ENCODE results near the gene RBM3. TPM values are rescaled to one million over a fixed set of nuclear protein-coding genes. Genes with fewer than 3 reads are reported as not detected.
"Not testable (repeated sequence)": the region's sequence is repeated elsewhere in the genome, so short reads cannot be mapped to it uniquely, and the experiment has no call there.

Gene RBM3
- total RNA-seq = 100 to 1,000 TPM; 122 to 250 (median 177) TPM

GRCh38 chrX:48574270-48575266 is at the start of gene RBM3:
TSS of gene RBM3 (plus strand) at chrX:48574484. CDS start at chrX:48575181, 697 bp downstream.
- Histone ChIP-seq H3K27ac (peak within 1 kb of the TSS; percentile 95 to 99 (median 99)), H3K36me3 (peaks cover 19 to 28% of the 10 kb centered on the region in 2 donors), H3K27me3 (no peaks in the 10 kb centered on the region), H3K4me1 (peaks cover 5 to 12% of the 10 kb centered on the region in 2 donors), H3K9me3 (no peaks in the 10 kb centered on the region), H3K4me3 (replicated peaks in 1 of 3) (peak within 1 kb of the TSS; percentile 39 to 96 (median 50))
- TF ChIP-seq POLR2A (IDR thresholded peaks at IDR 0.05) = peak in 1 of 2 donors; percentile 86
- peak in 4 of 6 experiments; percentile 23 to 43 (median 34) for TF ChIP-seq CTCF (IDR thresholded peaks at IDR 0.05)
- intact Hi-C loops (cut with DNase I) = no loop called here
- 1 to 2% methylated on average over 16 to 39 of the region's 71 CpGs for WGBS, 2 donors
- DNase-seq = peak; percentile 90 to 94

DNA sequence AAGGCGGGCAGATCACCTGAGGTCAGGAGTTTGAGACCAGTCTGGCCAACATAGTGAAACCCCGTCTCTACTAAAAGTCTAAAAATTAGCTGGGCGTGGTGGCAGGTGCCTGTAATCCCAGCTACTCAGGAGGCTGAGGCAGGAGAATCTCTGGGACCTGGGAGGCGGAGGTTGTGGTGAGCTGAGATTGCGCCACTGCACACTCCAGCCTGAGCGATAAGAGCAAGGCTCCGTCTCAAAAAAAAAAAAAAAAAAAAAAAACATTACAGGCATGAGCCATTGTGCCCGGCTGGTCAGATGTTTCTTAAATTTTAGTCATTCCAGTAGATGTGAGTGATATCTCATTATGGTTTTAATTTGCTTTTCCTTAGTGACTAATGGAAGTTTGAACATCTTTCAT is 48.4 kb upstream of the RBM3 start:
- H3K27ac ChIP-seq; H3K9me3 ChIP-seq; DNase-seq; H3K4me1 ChIP-seq; H3K36me3 ChIP-seq; H3K27me3 ChIP-seq; H3K4me3 ChIP-seq (replicated peaks in 1 of 3); intact Hi-C loops (cut with DNase I): not testable (repeated sequence)
- 93 to 94% methylated on average over 7 to 8 of the region's 8 CpGs for WGBS, 2 donors

GRCh38 chrX:48530736-48531135 is 43.5 kb upstream of the RBM3 start:
- Histone ChIP-seq H3K9me3 (no peaks in the 10 kb centered on the region), H3K36me3 (no peaks in the 10 kb centered on the region), H3K4me3 (replicated peaks in 1 of 3) (no peak overlapping the region), H3K27ac (no peak overlapping the region), H3K27me3 (no peaks in the 10 kb centered on the region), H3K4me1 (no peaks in the 10 kb centered on the region)
- WGBS, 2 donors = 85 to 100% methylated on average over 3 of the region's 3 CpGs
- no peak for TF ChIP-seq CTCF (IDR thresholded peaks at IDR 0.05)
- no peak for TF ChIP-seq POLR2A (IDR thresholded peaks at IDR 0.05)
- intact Hi-C loops (cut with DNase I) = no loop called here
- no peak for DNase-seq

DNA sequence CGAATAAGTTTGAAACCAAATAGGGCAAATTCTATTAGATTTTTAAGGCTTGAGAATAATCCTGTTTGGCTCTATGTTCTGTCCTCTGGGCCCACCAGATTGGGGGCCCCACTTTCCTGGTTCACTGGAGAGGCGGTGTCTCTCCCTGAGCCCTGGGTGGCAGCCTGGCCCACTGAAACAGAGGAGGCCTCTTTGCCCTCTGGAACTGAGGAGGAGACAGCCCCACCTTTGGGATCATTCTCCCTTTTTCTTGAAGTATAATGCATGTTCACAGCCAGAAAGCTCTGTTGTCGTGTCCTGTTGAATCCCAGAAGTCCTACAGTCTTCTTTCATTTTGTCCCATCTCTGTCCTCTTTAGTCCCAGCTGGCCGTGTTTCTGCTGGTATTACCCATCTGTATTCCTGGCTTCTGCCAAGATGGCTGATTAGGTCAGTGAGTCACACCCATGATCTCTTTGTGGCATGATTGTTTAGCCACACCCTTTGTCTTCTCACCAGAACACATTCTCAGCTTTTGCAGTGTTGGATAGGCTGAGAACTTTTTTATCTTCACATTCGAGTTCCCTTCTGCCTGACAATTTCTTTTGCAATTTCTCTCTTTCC is 42.8 kb upstream of the RBM3 start:
- Histone ChIP-seq H3K36me3 (no peaks in the 10 kb centered on the region), H3K4me3 (replicated peaks in 1 of 3) (no peak overlapping the region), H3K27ac (peak overlapping the region in 1 of 3 donors; percentile 36), H3K27me3 (no peaks in the 10 kb centered on the region), H3K9me3 (no peaks in the 10 kb centered on the region), H3K4me1 (no peaks in the 10 kb centered on the region)
- no peak for TF ChIP-seq CTCF (IDR thresholded peaks at IDR 0.05)
- no peak for TF ChIP-seq POLR2A (IDR thresholded peaks at IDR 0.05)
- intact Hi-C loops (cut with DNase I) = no loop called here
- no peak for DNase-seq
- 71 to 81% methylated on average over 5 of the region's 5 CpGs for WGBS, 2 donors

DNA sequence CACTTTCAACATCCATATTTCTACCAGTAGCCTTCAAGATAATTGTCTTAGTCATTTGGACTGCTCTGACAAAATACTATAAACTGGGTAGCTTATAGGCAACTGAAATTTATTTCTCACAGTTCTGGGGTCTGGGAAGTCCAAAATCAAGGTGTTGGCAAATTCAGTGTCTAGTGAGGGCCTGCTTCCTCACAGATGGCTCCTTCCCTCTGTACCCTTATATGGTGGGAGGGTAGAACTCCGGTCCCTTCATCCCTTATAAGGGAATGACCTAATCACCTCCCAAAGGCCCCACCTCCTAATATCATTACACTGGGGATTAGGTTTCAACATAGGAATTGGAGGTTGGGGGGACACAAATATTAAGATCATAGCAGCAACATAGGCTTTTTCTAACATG is 42.1 kb upstream of the RBM3 start:
- DNase-seq = no peak
- peak overlapping the region in 1 of 3 donors; percentile 36 for H3K27ac ChIP-seq
- no peak for TF ChIP-seq POLR2A (IDR thresholded peaks at IDR 0.05)
- no peak for TF ChIP-seq CTCF (IDR thresholded peaks at IDR 0.05)
- no peaks in the 10 kb centered on the region for H3K9me3 ChIP-seq
- H3K36me3 ChIP-seq = no peaks in the 10 kb centered on the region
- H3K4me1 ChIP-seq = no peaks in the 10 kb centered on the region
- H3K27me3 ChIP-seq = no peaks in the 10 kb centered on the region
- H3K4me3 ChIP-seq (replicated peaks in 1 of 3) = no peak overlapping the region
- 90 to 100% methylated on average over 1 of the region's 1 CpG for WGBS, 2 donors
- intact Hi-C loops (cut with DNase I) = no loop called here

All from thyroid gland (tissue), 4 donors.